Stimulated activated CD4-positive, alpha-beta T cell treated with anti-CD3 and anti-CD28 coated beads, TNF-alpha, amount 100 ng/mL, for 24 hours (primary cell): ENCODE results near the gene ARMH1.
"Not testable (repeated sequence)": the region's sequence is repeated elsewhere in the genome, so short reads cannot be mapped to it uniquely, and the experiment has no call there.

Experiments
- DNase-seq, 3 experiments: peaks; one replicate each; pipeline ENCODE4 v3.0.0-alpha.2; 2020; ENCODE audit warnings: low read depth in 3 of 3

ARMH1 gene

DNA sequence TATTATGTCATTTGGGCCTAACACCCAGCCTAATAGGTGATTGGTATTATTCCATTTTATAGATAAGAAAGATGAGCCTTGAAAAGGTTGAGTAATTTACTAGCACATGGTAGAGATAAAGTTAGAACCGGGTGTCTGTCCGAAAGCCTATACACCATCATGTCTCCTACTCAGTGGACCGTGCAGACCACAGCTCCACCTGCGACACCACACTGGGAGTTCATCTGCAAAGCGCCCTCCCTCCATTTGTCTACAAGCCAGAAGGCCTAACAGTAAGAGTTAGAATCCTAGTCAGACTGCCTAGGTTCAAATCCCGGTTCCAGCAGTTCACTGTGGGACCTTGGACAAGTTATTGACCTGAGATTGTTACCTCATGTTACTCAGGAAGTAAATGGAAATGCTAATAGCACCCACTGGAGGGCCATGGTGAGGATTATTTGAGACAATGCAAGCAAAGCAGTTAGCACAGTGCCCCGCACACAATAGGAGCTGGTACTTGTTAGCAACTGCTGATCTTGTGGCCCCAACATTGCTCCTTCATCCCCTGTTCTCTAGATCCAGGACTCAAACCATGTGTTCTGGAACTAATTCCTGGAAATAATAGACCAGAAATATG is 20.5 kb downstream of the ARMH1 start:
- DNase-seq = no peak

DNA sequence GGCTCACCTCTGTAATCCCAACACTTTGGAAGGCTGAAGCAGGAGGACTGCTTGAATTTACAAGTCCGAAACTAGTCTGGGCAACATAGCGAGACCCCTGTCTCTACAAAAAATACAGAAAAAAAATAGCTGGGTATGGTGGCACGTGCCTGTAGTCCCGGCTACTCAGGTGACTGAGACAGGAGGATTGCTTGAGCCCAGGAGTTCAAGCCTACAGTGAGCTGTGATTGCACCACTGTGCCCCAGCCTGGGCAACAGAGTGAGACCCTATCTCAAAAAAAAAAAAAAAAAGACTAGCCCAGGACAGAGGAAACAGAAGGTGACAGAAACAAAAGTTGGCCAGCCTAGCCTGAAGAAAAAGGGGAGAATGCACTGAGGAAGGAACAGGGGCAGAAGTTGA is 21.2 kb downstream of the ARMH1 start:
- no peak for DNase-seq

DNA sequence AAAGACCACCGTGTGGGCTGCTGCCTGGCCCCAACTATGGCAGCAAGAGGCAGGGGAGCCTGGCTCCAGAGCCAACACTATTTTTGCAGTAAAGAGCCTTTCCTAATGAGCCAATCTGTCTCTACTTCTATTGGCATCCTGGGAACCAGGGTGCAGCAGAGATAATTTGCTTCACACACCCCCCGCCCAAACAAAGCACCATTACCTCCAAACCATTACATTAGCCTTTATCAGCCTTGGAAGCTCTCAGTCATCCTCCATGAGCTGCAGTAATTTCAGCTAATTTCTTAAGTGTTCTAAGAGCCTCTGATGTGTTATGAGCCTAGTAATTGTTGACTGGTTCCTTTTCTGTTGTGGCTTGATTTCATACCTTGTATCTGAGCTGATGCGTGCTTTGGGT is 21.6 kb downstream of the ARMH1 start:
- DNase-seq = no peak

DNA sequence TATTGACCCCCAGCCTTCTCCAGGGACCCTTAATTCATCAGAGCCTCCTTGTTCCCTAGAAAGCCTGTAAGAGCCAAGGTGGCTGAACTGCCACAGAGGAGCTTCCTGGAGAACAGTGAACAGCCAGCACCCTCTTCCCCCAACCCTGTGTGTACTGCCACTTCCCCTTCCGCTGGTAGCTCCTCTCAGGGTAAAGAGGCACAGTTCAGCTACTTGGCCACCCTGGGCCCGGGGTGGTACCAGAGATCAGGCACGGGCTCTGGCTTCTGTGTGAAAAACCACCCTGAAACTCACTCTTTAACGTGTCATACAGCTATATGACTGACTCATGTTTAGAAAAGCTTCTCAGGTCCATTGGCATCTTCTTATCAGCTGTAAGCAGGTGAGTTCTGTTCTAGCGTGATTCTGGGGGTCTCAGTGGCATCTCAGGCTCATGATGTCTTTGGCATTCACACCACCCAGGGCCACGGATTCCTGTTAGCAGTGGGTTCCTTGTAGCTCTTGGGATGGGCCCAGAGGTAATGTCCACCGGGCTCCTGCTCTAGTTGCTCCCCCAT is 22.4 kb downstream of the ARMH1 start:
- peak in 1 of 3 experiments; percentile 14 for DNase-seq

DNA sequence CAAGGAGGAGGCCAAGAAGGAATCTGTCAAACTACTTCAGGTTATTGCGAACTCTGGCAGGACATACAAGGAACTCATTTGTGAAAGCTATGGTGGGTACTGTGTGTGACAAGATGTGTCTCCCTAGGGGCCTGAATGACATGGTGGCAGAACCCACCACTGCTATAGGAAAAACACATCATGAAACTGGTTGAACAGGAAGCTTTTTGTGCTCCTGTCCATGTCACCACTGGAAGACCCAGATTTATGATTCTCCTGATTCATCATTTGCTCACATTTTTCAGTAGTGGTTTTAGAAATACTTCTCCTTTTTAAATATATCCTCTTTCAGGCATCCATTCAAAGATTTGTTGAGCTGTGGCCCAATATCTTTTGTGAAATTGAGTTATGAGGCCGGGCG is 23.6 kb downstream of the ARMH1 start:
- no peak for DNase-seq

DNA sequence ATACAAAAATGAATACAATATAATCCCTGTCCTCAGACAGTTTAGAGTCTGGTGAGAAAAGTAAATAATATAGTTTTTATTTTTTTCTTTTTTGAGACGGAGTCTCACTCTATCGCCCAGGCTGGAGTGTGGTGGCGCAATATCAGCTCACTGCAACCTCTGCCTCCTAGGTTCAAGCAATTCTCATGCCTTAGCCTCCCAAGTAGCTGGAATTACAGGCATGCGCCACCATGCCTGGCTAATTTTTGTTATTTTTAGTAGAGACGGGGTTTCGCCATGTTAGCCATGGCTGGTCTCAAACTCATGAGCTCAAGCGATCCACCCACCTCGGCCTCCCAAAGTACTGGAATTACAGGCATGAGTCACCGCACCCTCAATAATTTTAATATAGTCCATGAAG is 24.9 kb downstream of the ARMH1 start:
- not testable (repeated sequence) for DNase-seq

DNA sequence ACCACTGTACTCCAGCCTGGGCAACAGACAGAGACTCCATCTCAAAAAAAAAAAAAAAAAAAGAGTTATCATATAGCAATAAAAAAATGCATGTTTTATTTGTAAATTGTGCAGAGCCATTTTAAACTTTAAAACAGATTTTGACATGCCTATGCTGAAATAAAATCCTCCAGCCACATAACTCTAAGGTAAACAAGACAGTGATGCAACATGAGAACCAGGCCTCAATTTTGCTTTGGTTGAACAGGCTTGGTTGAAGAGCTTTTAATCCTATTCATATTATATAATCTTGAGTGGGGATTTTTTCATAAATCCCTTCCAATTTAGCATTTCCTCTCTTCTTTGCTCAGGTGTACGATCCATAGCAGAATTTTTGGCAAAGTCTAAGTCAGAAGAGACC is 26.1 kb downstream of the ARMH1 start:
- no peak for DNase-seq

DNA sequence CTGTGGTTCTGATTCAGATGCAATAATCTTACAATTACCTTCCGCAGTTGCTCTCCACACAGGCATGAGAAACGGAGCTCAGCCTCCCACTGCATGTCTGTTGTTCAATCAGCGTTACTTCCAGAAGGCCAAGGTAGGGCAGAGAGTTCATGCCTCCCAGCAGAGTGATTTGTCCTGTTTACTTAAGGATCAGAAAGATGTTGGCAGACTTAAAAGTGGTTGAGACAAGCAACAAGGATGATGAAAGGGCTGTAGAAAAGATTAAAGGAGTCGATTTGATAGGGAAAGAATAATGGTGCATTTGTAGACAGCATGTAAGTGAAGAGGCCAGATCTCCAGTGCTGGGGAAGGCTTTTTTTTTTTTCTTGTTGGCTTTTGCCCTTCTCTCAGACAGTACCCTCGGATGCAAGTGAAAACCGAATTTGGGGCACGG is 26.6 kb downstream of the ARMH1 start:
- no peak for DNase-seq

DNA sequence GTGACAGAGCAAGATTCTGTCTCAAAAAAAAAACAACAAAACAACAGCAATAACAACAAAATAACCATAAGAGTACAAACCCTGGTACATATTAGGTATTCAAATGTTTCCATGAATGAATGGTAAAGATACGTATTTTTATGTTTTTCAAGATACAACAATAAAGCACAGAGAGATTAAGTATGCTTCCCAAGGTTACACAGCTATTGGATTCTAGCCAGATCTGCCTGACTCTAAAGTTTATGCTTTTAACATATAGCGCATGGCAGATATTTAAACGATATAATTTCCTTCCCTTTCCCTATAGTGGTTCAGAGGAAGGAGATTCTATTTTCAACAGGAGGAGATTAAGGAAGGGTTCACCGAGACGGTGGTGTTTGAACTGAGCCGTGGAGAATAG is 31.0 kb downstream of the ARMH1 start:
- no peak for DNase-seq

DNA sequence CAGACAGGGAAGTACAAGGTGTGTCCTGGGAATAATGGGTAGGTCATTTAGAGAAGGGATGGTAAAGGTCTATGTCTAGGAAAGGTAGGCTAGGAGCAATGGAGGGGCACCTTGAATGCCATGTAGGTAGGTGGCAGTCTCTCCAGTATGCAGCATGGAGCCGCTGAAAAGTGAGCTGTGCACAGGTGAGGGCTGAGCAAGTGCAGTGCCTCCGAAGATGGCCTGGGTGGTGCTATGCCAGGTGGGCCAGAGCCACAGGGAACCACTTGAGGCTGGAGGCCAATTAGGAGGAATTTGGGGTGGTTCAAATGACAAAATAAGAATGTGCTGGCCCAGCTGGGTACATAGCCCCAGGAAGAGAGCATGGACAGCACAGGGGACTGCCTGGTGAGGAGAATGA is 31.4 kb downstream of the ARMH1 start:
- DNase-seq = no peak

DNA sequence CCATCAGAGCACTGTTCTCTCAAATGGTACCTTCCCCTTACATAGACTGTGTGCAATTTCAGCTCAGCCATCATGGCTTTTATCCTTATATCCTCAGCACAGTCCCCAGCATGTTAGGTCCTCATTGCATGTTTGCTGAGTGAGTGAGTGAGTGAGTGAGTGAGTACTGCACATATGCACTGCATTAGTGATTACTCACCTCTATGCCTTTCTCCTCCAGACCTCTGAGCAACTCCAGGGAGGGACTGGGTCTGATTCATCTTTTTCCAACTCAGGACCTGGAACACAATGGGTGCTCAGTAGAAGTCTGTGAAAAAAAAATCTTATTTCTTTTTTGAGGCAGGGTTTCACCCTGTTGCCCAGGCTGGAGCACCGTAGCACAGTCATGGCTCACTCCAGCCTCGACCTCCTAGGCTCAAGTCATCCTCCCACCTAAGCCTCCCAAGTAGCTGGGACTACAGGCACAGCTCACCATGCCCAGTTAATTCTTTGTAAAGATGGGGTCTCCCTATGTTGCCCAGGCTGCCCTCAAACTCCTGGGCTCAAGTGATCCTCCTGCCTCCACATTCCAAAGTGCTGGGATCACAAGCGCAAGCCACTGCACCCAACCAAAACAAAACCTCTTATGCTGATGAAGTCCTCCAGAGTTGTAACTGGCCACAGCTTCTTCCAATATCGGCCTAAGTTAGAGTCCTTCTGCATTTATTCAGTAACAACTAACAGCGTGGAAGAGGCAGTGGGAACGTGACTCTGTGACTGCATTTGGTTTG is 32.8 kb downstream of the ARMH1 start:
- no peak for DNase-seq

DNA sequence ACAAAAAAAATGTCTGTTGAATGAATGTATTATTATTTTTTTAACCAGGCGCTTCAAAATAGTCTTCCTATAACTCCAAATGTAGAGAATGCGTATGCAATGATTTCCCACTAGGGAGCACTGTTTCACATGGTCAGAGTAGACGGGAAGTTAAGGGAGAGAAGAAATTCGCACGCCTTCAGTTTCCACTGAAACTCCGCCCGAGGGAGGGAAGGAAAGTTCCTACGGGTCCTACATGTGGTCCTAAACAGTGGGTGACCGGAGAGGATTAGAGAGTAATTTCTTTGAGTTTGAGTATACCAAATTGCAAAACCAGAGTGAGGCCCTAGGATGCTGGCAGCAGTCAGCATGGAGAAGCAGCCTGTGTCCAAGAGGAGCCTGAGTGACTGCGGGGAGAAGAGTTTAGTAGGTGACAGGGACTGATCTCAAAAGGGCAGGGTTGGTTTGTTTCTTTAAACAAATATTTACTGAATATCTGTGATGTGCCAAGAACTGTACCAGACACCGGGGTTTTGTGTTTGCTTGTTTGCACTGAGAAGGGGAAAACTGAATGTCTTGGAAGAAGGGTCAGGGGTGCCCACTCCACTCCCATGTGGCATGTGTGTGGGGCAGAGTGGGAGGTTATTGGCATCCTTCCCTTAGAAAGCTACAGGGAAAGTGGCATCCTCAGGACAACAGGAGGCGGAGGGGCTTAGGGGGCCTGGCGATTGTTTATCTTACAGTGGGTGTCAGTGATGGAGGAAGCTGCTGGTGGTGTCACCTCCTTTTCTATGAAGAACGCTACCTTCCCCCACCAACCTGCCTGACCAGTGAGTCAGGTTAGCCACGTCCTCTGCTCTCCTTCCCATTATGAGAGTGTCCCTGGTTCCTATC is 33.7 kb downstream of the ARMH1 start:
- no peak for DNase-seq

DNA sequence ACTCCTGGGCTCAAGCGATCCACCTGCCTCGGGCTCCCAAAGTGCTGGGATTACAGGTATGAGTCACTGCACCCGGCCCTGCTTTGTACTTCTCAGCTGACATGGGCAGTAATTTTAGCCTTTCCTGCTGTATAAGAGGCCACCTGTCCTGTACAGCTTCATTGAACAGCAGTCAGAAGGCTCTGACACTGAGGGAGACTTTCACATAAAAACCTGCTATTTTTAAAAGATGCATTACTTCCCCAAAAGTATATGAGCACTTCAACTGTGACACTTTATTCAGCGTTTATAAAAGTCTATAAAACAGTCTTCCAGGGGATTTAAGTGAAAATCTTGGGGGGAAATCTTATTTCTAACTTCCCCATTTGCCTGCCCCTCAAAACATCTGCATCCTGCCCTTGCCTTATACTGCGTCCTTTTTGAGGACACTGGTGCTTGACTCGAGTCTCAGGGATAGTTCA is 38.8 kb downstream of the ARMH1 start:
- no peak for DNase-seq

DNA sequence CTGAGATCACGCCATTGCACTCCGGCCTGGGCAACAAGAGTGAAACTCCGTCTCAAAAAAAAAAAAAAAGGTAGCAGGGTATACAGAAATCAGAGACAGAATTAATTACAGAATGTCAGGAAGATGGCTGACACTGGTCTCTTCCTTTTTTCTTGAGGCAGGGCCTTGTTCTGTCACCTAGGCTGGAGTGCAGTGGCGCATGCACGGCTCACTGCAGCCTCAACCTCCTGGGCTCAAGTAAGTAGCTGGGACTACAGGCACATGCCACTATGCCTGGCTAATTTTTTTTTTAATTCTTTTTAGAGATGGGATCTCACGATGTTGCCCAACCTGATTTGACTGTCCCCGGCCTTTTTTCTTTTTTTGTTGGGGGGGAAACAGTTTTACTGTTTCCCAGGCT is 40.0 kb downstream of the ARMH1 start:
- no peak for DNase-seq

DNA sequence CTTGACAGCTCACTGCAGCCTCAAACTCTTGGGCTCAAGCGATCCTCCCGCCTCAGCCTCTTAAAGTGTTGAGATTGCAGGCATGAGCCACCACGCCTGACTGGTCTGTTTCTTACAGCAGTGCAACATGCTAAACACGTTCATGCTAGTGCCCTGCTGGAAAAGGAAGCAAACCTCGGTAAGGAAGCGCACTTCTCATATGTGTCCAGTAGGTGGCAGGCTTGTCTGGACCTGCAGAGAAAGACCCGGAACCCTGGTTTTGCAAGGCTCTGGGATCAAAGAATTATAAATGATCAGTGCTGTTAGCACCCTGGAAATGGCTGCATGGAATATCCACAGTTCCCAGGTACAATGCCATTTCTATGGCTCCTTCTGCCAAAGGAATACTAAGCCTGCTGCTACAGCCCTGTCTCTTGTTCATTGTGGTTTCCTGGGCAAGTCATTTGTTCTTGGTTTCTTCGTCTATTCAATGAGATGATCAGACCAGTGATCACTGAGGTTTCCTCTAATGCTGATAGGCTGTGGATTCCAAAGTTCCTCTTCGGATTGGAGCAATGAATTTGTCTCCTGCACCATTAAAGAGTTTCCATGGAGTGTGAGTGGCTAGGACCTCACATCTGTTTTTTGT is 40.5 kb downstream of the ARMH1 start:
- peak in 2 of 3 experiments; percentile 46 to 60 for DNase-seq

DNA sequence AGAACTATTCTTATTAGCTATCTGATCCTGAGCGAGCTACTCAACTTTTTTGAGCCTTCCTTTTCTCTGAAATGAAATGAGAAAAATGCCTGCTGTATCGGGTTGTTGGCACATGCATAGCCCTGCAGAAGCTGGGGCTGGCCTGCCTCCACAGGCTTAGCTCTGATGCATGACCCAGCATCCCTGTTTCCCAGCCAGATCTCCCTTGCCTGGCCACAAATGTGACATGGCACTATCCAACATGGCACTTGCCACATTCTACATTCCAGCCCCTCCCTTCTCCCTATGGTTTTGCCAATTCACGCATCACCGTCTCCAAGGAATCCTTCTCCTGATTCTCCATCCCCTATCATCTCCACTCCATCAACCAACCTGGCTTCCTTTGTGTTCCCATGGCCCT is 42.6 kb downstream of the ARMH1 start:
- no peak for DNase-seq

DNA sequence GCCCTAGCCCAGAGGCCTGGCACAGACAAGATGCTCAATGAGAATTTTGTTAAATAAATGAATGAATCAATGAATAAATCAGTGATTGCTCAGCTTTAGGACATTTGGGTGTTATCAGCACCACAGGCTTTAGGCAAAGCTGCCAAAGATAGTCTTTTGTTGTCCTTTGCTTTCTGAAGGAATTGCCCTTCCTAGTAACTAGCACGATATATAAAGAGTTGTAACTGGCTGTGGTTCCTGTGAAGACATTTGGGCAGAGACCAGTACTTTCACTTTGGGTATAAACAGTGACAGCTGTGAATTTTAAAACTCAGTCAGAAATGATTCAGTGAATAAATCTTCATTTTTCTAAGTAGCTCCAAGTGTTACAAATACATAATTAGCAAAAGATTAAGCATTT is 43.1 kb downstream of the ARMH1 start:
- DNase-seq = no peak

DNA sequence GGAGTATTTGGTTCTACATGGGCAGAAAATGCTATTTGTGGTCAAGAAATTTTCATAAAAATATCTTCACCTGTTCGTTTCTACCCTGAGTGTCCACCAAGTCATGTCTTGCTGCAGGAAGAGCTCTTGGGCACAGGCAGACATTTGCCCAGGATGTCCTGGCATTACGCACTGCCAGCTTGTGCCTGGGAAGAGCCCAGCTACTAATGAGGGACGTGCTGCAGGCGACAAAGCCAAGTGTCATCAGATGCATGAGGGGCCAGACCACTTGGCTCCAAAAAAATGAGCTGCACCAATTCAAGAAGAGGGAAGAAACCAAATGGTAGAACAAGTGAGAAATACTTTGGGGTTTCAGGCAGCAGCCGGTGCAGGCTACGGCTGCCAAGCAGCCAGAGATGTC is 43.6 kb downstream of the ARMH1 start:
- no peak for DNase-seq

DNA sequence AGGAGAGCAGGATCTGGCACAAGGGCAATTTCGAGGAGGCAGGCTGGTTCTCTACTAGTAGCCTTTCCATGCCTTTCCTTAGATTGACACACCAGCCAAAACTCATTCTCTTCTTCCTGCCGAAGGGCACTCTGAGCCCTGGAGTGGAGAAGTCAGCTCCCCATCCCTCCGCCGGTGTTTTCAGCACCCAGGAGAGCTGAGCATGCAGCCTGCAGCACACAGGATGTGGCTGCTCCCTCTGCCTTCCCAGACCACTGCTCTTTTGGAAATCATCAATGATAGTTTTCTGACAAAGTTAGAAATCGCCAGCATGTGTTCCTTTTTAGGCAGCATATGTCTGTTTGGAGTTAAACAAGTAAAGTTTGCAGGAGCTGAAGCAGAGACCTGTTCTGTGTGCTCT is 44.8 kb downstream of the ARMH1 start:
- no peak for DNase-seq

DNA sequence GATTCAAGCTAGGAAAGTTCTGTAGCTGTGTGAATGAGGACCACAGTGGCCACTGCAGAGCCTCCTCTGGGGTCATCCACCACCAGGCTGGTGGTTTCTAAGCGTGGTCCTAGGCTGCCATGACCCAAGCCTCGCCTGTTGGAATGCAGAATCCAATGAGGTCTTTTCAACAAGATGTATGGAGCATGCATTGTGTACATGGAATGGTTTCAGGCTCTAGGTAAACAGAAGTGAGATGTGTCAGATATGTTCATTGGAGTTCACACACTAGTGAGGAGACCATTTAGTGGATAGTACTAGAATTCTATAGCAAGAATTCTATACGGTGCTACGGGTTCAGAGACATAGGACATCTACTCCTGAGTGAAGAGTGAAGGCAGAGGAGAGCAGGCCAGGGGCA is 45.8 kb downstream of the ARMH1 start:
- no peak for DNase-seq

DNA sequence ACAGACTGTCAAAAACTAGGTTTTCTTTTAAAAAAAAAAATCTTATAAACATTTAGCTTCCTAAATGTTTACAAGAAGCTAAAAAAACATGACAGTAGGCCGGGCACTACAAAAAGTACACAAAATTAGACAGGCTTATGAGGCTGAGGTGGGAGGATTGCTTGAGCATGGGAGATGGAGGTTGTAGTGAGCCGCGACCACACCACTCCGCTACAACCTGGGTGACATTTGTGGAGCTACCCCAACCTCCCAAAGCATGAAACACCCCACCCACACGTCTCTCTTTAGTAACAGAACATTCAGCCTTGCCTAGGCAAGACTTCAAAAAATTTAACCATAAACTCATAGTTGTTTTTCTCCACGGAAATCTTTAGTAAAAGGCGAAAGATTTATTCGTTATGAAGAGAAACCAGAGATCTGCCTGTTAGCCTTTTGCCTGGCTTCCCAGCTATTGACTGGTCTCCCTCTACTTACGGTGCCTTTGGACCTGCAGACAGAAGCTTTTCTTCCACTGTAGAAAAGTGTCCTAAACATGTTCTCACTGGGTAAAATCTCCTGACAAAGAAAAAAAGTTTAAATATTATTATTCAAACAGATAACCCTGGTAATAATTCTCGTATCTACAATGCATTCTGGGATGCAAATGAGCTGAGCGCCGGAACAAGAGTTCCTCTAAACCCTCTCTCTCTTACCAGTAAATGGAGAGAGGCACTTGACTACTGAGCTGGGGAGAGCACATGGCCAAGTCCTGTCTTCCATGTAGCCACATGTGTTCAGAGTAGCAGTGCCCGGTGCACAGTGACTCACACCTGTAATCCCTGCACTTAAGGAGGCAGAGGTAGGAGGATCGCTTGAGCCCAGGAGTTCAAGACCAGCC is 47.2 kb downstream of the ARMH1 start:
- DNase-seq = peak; percentile 67 to 85 (median 82)
